ENCODE measurements around the gene NGRN. TPM values are rescaled to one million over a fixed set of nuclear protein-coding genes. Genes with fewer than 3 reads are reported as not detected.

NGRN gene
- 16.2 TPM for polyA plus RNA-seq (2012; ENCODE audit: low read depth, missing spikeins)

- FAIRE-seq (peak; percentile 97), DNase-seq (ENCODE audit: insufficient read length, low spot score) (peak; percentile 73)
- TF ChIP-seq POLR2A (IDR thresholded peaks at IDR 0.05; ENCODE audit: low read depth, low read length), result peak; percentile 98
- no peak for TF ChIP-seq PAX5 (IDR thresholded peaks at IDR 0.05; ENCODE audit: insufficient read depth, low read length, severe bottlenecking)
- peak; percentile 95 for TF ChIP-seq TAF1 (IDR thresholded peaks at IDR 0.05; ENCODE audit: low read depth, low read length)
- peak; percentile 51; the same call in 1 of the 2 replicates for TF ChIP-seq POU2F2 (IDR thresholded peaks at IDR 0.05; ENCODE audit: low read depth, low read length)
- TF ChIP-seq SPI1 (IDR thresholded peaks at IDR 0.05; ENCODE audit: low read depth, low read length), result peak; percentile 61
- peak; percentile 97 for TF ChIP-seq POLR2AphosphoS5 (IDR thresholded peaks at IDR 0.05; ENCODE audit: low read depth, low read length)
Observed at GRCh38 chr15:90265271-90266060, at the start of gene NGRN. Gene NGRN, plus strand, starts transcription at chr15:90265672. Its CDS starts 41 bp downstream, at chr15:90265713.

GRCh38 chr15:90217671-90218394 lies 47.6 kb upstream of the NGRN start:
- DNase-seq (ENCODE audit: insufficient read length, low spot score) (no peak), FAIRE-seq (no peak)
- TF ChIP-seq POLR2A (IDR thresholded peaks at IDR 0.05; ENCODE audit: low read depth, low read length), result no peak
- TF ChIP-seq PAX5 (IDR thresholded peaks at IDR 0.05; ENCODE audit: insufficient read depth, low read length, severe bottlenecking), result no peak
- no peak for TF ChIP-seq TAF1 (IDR thresholded peaks at IDR 0.05; ENCODE audit: low read depth, low read length)
- TF ChIP-seq SPI1 (IDR thresholded peaks at IDR 0.05; ENCODE audit: low read depth, low read length), result no peak
- TF ChIP-seq POU2F2 (IDR thresholded peaks at IDR 0.05; ENCODE audit: low read depth, low read length), result no peak
- TF ChIP-seq POLR2AphosphoS5 (IDR thresholded peaks at IDR 0.05; ENCODE audit: low read depth, low read length), result no peak

- TF ChIP-seq POU2F2 (IDR thresholded peaks at IDR 0.05; ENCODE audit: low read depth, low read length) (no peak), SPI1 (IDR thresholded peaks at IDR 0.05; ENCODE audit: low read depth, low read length) (no peak), PAX5 (IDR thresholded peaks at IDR 0.05; ENCODE audit: insufficient read depth, low read length, severe bottlenecking) (no peak), POLR2A (IDR thresholded peaks at IDR 0.05; ENCODE audit: low read depth, low read length) (no peak), POLR2AphosphoS5 (IDR thresholded peaks at IDR 0.05; ENCODE audit: low read depth, low read length) (no peak), TAF1 (IDR thresholded peaks at IDR 0.05; ENCODE audit: low read depth, low read length) (no peak)
- peak; percentile 68 for DNase-seq (ENCODE audit: insufficient read length, low spot score)
- no peak for FAIRE-seq
Observed at GRCh38 chr15:90219421-90220141, 45.9 kb upstream of the NGRN start.

- peak; percentile 74 for DNase-seq (ENCODE audit: insufficient read length, low spot score)
- TF ChIP-seq POU2F2 (IDR thresholded peaks at IDR 0.05; ENCODE audit: low read depth, low read length), result no peak
- no peak for TF ChIP-seq TAF1 (IDR thresholded peaks at IDR 0.05; ENCODE audit: low read depth, low read length)
- no peak for TF ChIP-seq SPI1 (IDR thresholded peaks at IDR 0.05; ENCODE audit: low read depth, low read length)
- no peak for TF ChIP-seq POLR2AphosphoS5 (IDR thresholded peaks at IDR 0.05; ENCODE audit: low read depth, low read length)
- TF ChIP-seq PAX5 (IDR thresholded peaks at IDR 0.05; ENCODE audit: insufficient read depth, low read length, severe bottlenecking), result no peak
- no peak for TF ChIP-seq POLR2A (IDR thresholded peaks at IDR 0.05; ENCODE audit: low read depth, low read length)
- peak; percentile 78 for FAIRE-seq
Observed at GRCh38 chr15:90221246-90221900, 44.1 kb upstream of the NGRN start.

GRCh38 chr15:90222547-90222946 lies 42.9 kb upstream of the NGRN start:
- FAIRE-seq (no peak), DNase-seq (ENCODE audit: insufficient read length, low spot score) (no peak)
- TF ChIP-seq SPI1 (IDR thresholded peaks at IDR 0.05; ENCODE audit: low read depth, low read length), result no peak
- no peak for TF ChIP-seq TAF1 (IDR thresholded peaks at IDR 0.05; ENCODE audit: low read depth, low read length)
- no peak for TF ChIP-seq PAX5 (IDR thresholded peaks at IDR 0.05; ENCODE audit: insufficient read depth, low read length, severe bottlenecking)
- no peak for TF ChIP-seq POU2F2 (IDR thresholded peaks at IDR 0.05; ENCODE audit: low read depth, low read length)
- TF ChIP-seq POLR2AphosphoS5 (IDR thresholded peaks at IDR 0.05; ENCODE audit: low read depth, low read length), result no peak
- no peak for TF ChIP-seq POLR2A (IDR thresholded peaks at IDR 0.05; ENCODE audit: low read depth, low read length)

- no peak for DNase-seq (ENCODE audit: insufficient read length, low spot score)
- no peak for TF ChIP-seq POLR2A (IDR thresholded peaks at IDR 0.05; ENCODE audit: low read depth, low read length)
- TF ChIP-seq POU2F2 (IDR thresholded peaks at IDR 0.05; ENCODE audit: low read depth, low read length), result no peak
- TF ChIP-seq PAX5 (IDR thresholded peaks at IDR 0.05; ENCODE audit: insufficient read depth, low read length, severe bottlenecking), result no peak
- TF ChIP-seq SPI1 (IDR thresholded peaks at IDR 0.05; ENCODE audit: low read depth, low read length), result no peak
- no peak for TF ChIP-seq TAF1 (IDR thresholded peaks at IDR 0.05; ENCODE audit: low read depth, low read length)
- no peak for TF ChIP-seq POLR2AphosphoS5 (IDR thresholded peaks at IDR 0.05; ENCODE audit: low read depth, low read length)
- no peak for FAIRE-seq
Observed at GRCh38 chr15:90223441-90224165, 41.9 kb upstream of the NGRN start.

- DNase-seq (ENCODE audit: insufficient read length, low spot score) (no peak), FAIRE-seq (no peak)
- TF ChIP-seq POU2F2 (IDR thresholded peaks at IDR 0.05; ENCODE audit: low read depth, low read length), result no peak
- no peak for TF ChIP-seq POLR2A (IDR thresholded peaks at IDR 0.05; ENCODE audit: low read depth, low read length)
- TF ChIP-seq POLR2AphosphoS5 (IDR thresholded peaks at IDR 0.05; ENCODE audit: low read depth, low read length), result no peak
- no peak for TF ChIP-seq TAF1 (IDR thresholded peaks at IDR 0.05; ENCODE audit: low read depth, low read length)
- TF ChIP-seq SPI1 (IDR thresholded peaks at IDR 0.05; ENCODE audit: low read depth, low read length), result no peak
- no peak for TF ChIP-seq PAX5 (IDR thresholded peaks at IDR 0.05; ENCODE audit: insufficient read depth, low read length, severe bottlenecking)
Observed at GRCh38 chr15:90225047-90225446, 40.4 kb upstream of the NGRN start.

Measured in GM12891 (cell line).